GM23338 (cell line): ENCODE measurements around the gene RSRC1. TPM values are rescaled to one million over a fixed set of nuclear protein-coding genes. Genes with fewer than 3 reads are reported as not detected.

ENCODE experiments used
- ATAC-seq: fragments of 200-7000 bp; cut with Tn5 transposase; 3 replicates; pipeline ENCODE4 v1.9.1; 2020
- DNase-seq: peaks from one replicate; pipeline ENCODE4 v3.0.0-alpha.2; 2015; ENCODE audit warnings: low spot score
- H2AFZ ChIP-seq: fragments of 200-600 bp; sonication (generic); 2 replicates; pipeline ENCODE4 v1.8.0; 2016; ENCODE audit warnings: antibody characterized with exemption, mild to moderate bottlenecking, moderate library complexity
- H3F3A ChIP-seq: fragments of 200-600 bp; sonication (generic); replicated peaks from 2 replicates; pipeline ENCODE4 v1.8.0; 2017; ENCODE audit warnings: antibody characterized with exemption, mixed run types, low read depth
- H3K27ac ChIP-seq: fragments of 200-600 bp; sonication (generic); 2 replicates; pipeline ENCODE4 v1.6.1; 2016; ENCODE audit warnings: low read depth
- H3K27me3 ChIP-seq: fragments of 200-600 bp; sonication (generic); 2 replicates; pipeline ENCODE4 v1.8.0; 2016; ENCODE audit warnings: mild to moderate bottlenecking, mixed run types, moderate library complexity; ENCODE audit not compliant: insufficient read depth
- H3K36me3 ChIP-seq: fragments of 200-600 bp; sonication (generic); 2 replicates; pipeline ENCODE4 v1.8.0; 2016; ENCODE audit warnings: mild to moderate bottlenecking; ENCODE audit not compliant: insufficient read depth
- H3K4me1 ChIP-seq: fragments of 200-600 bp; sonication (generic); 2 replicates; pipeline ENCODE4 v1.8.0; 2016; ENCODE audit warnings: mild to moderate bottlenecking, moderate library complexity; ENCODE audit not compliant: insufficient read depth
- H3K4me2 ChIP-seq: fragments of 200-600 bp; sonication (generic); 2 replicates; pipeline ENCODE4 v1.7.1; 2017; ENCODE audit warnings: mixed run types
- H3K4me3 ChIP-seq: fragments of 200-600 bp; sonication (generic); 2 replicates; pipeline ENCODE4 v1.6.1; 2016; ENCODE audit warnings: mixed run types
- H3K79me2 ChIP-seq: fragments of 200-600 bp; sonication (generic); replicated peaks from 2 replicates; pipeline ENCODE4 v1.8.0; 2017; ENCODE audit warnings: mild to moderate bottlenecking; ENCODE audit not compliant: insufficient read depth
- H3K9me2 ChIP-seq: fragments of 200-600 bp; sonication (generic); 2 replicates; pipeline ENCODE4 v1.8.0; 2017; ENCODE audit not compliant: insufficient read depth
- H4K20me1 ChIP-seq: fragments of 200-600 bp; sonication (generic); replicated peaks from 2 replicates; pipeline ENCODE4 v1.8.0; 2017; ENCODE audit warnings: mild to moderate bottlenecking; ENCODE audit not compliant: insufficient read depth
- H3K27ac Mint-ChIP-seq: 2 replicates; pipeline ENCODE4 v1.8.0; 2020; ENCODE audit warnings: inconsistent platforms, mild to moderate bottlenecking, moderate library complexity, mixed read lengths
- H3K27me3 Mint-ChIP-seq: 3 replicates; pipeline ENCODE4 v1.8.0; 2022; ENCODE audit warnings: low read depth, mild to moderate bottlenecking, moderate library complexity, mixed read lengths, inconsistent platforms; ENCODE audit not compliant: insufficient read depth, poor library complexity
- H3K36me3 Mint-ChIP-seq: 3 replicates; pipeline ENCODE4 v1.8.0; 2021; ENCODE audit warnings: low read depth, mild to moderate bottlenecking, inconsistent platforms, moderate library complexity, mixed read lengths
- H3K4me1 Mint-ChIP-seq: 3 replicates; pipeline ENCODE4 v1.8.0; 2020; ENCODE audit warnings: mild to moderate bottlenecking, inconsistent platforms, mixed read lengths
- H3K4me3 Mint-ChIP-seq: 3 replicates; pipeline ENCODE4 v1.8.0; 2021; ENCODE audit warnings: moderate library complexity, mild to moderate bottlenecking, inconsistent platforms, mixed read lengths
- H3K9me3 Mint-ChIP-seq: 3 replicates; pipeline ENCODE4 v1.8.0; 2020; ENCODE audit warnings: moderate library complexity, mild to moderate bottlenecking, inconsistent platforms, mixed read lengths
- EZH2 ChIP-seq: fragments of 200-600 bp; sonication (generic); IDR thresholded peaks from one replicate; pipeline ENCODE4 v1.8.0; 2017; ENCODE audit warnings: antibody characterized with exemption, mild to moderate bottlenecking, low read depth; ENCODE audit not compliant: unreplicated experiment
- EZH2phosphoT487 ChIP-seq: fragments of 200-600 bp; sonication (generic); IDR thresholded peaks from one replicate; pipeline ENCODE4 v1.8.1; 2018; ENCODE audit warnings: antibody characterized with exemption; ENCODE audit not compliant: unreplicated experiment
- JUNB ChIP-seq: IDR thresholded peaks from one replicate; pipeline ENCODE4 v1.6.1; 2016; ENCODE audit warnings: antibody characterized with exemption; ENCODE audit not compliant: unreplicated experiment
- polyA plus RNA-seq: library from polyadenylated mRNA; unstranded; fragments of >200 nt; fragmentation: Nextera tagmentation; extraction: Ambion mirVana; gene quantifications from 2 replicates; pipeline ENCODE4 v1.2.1, GENCODE V29; 2016
- total RNA-seq: library from RNA; depleted of rRNA; stranded (reverse); fragments of >200 nt; shearing (Covaris generic); gene quantifications from 2 replicates; pipeline ENCODE4 v1.2.3, GENCODE V29; 2014
- TF ChIP-seq, protein P1 (sequence below): fragments of 250-450 bp; sonication (Bioruptor Pico); IDR thresholded peaks from 2 replicates; pipeline ENCODE4 v1.5.0; 2020; ENCODE audit warnings: mild to moderate bottlenecking, moderate library complexity
- TF ChIP-seq, protein P2 (sequence below), 2 experiments: fragments of 200-600 bp in 1 of 2; sonication (generic) in 1 of 2; conservative IDR thresholded peaks; 2 replicates each; pipeline versions ENCODE4 v1.5.1 to v1.6.1; 2016 to 2017; ENCODE audit warnings: antibody characterized with exemption in 2 of 2, low read depth in 2 of 2, mild to moderate bottlenecking in 2 of 2, moderate library complexity in 1 of 2

RSRC1 gene
- total and polyA plus RNA-seq, 2 experiments from 2014 or later: 32.5 to 76.8 TPM

DNA sequence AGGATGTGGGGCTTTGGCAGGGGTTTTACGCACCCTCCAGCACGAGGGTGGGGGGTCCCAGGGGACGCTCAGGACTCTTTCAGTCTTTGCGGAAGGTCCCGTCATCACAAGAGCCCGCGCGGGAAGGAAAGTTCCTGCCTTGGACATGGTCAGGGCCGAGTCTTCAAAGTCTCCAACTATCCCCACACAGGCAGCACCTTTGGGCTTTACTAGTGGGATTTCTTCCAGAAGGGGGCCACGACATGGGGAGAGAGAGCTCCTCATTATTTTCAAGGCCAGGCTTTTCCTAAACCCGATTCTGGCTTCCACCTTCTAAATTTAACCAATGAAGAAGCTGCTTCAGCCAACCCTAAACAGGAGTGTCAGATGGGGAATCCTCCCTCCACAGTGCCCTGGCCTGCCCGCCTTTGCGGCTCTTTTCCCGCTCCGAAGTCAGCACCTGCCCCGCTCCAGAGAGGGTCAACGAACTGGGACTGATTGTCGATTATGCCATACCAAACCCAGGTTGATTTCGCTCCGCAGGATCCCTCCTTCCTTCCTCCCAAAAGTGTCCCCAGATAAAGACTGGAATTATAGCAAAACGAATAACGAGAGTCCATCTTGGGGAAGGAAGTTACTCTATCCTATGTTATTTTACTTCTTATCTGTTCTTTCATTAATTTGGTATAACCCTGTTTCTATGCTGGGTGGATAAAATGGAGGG is 14.6 kb upstream of the RSRC1 start:
- Mint-ChIP-seq H3K27ac (no peak overlapping the region), H3K4me3 (peak overlapping the region; percentile 72), H3K9me3 (peaks cover 3% of the 10 kb centered on the region; the same call in 2 of the 3 replicates), H3K27me3 (peaks cover 71% of the 10 kb centered on the region), H3K36me3 (no peaks in the 10 kb centered on the region), H3K4me1 (peaks cover 29% of the 10 kb centered on the region; the same call in 2 of the 3 replicates)
- no peaks in the 10 kb centered on the region for H3K79me2 ChIP-seq
- ATAC-seq: peak; percentile 25
- H2AFZ ChIP-seq: peak overlapping the region; percentile 92
- no peak overlapping the region for H3K27ac ChIP-seq
- peak overlapping the region; percentile 88 for H3K4me2 ChIP-seq
- H3K4me3 ChIP-seq: peak overlapping the region; percentile 71
- H3K9me2 ChIP-seq: no peaks in the 10 kb centered on the region
- no peaks in the 10 kb centered on the region for H3K36me3 ChIP-seq
- peaks cover 9% of the 10 kb centered on the region; the same call in 1 of the 2 replicates for H3F3A ChIP-seq
- peaks cover 51% of the 10 kb centered on the region for H3K4me1 ChIP-seq
- H4K20me1 ChIP-seq: peaks cover 10% of the 10 kb centered on the region; the same call in 1 of the 2 replicates
- TF ChIP-seq EZH2 (peak; percentile 91), EZH2phosphoT487 (no peak)
- peaks cover 82% of the 10 kb centered on the region for H3K27me3 ChIP-seq
- DNase-seq: peak; percentile 59

DNA sequence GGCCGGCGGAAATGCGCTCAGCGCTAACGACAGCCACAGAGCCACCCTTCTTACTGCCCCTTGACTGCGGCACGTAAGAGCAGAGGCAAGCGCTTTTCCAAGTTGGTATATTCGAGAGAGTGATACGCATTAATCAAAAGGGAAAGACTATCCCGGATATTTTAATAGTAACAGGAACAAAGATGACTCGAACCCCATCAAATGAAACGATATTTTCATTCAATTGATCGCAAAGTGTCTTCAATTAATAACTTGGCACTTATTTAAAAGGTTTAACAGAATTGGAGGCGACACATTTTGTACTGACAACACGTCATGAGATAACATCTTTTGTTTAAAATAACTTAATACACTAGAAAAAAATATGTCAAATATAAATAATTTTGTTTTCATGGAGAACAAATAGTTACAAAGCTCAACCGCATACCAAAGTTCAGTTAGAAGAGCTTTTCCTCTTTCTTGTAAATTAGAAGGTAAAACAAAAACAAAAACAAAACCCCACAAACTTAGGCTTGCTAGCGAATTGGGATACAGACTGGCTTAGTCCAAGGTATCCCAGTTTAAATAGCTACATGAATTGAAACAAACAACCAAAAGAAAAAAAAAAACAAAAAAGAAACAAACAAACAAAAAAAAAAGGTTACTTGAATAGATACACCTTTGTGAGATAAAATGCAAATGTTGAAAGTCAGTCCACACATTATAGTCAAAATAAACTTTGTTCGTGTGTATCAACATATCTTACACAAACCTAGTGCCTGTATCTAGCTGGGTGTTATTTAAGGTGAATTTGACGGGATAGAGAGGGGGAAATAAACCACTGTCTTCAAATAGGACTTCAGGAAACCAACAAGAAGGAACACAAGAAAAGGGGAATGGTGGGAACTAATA is 13.8 kb upstream of the RSRC1 start:
- H3K9me2 ChIP-seq: no peaks in the 10 kb centered on the region
- H3K36me3 Mint-ChIP-seq: no peaks in the 10 kb centered on the region
- DNase-seq (peak; percentile 27), ATAC-seq (no peak)
- peaks cover 10% of the 10 kb centered on the region; the same call in 1 of the 2 replicates for H4K20me1 ChIP-seq
- peaks cover 90% of the 10 kb centered on the region for H3K27me3 ChIP-seq
- peak overlapping the region; percentile 72 for H3K4me3 Mint-ChIP-seq
- no peaks in the 10 kb centered on the region for H3K79me2 ChIP-seq
- peaks cover 9% of the 10 kb centered on the region; the same call in 1 of the 2 replicates for H3F3A ChIP-seq
- no peaks in the 10 kb centered on the region for H3K36me3 ChIP-seq
- peak overlapping the region; percentile 88 for H3K4me2 ChIP-seq
- peaks cover 29% of the 10 kb centered on the region; the same call in 2 of the 3 replicates for H3K4me1 Mint-ChIP-seq
- no peak overlapping the region for H3K27ac Mint-ChIP-seq
- TF ChIP-seq, protein P1, sequence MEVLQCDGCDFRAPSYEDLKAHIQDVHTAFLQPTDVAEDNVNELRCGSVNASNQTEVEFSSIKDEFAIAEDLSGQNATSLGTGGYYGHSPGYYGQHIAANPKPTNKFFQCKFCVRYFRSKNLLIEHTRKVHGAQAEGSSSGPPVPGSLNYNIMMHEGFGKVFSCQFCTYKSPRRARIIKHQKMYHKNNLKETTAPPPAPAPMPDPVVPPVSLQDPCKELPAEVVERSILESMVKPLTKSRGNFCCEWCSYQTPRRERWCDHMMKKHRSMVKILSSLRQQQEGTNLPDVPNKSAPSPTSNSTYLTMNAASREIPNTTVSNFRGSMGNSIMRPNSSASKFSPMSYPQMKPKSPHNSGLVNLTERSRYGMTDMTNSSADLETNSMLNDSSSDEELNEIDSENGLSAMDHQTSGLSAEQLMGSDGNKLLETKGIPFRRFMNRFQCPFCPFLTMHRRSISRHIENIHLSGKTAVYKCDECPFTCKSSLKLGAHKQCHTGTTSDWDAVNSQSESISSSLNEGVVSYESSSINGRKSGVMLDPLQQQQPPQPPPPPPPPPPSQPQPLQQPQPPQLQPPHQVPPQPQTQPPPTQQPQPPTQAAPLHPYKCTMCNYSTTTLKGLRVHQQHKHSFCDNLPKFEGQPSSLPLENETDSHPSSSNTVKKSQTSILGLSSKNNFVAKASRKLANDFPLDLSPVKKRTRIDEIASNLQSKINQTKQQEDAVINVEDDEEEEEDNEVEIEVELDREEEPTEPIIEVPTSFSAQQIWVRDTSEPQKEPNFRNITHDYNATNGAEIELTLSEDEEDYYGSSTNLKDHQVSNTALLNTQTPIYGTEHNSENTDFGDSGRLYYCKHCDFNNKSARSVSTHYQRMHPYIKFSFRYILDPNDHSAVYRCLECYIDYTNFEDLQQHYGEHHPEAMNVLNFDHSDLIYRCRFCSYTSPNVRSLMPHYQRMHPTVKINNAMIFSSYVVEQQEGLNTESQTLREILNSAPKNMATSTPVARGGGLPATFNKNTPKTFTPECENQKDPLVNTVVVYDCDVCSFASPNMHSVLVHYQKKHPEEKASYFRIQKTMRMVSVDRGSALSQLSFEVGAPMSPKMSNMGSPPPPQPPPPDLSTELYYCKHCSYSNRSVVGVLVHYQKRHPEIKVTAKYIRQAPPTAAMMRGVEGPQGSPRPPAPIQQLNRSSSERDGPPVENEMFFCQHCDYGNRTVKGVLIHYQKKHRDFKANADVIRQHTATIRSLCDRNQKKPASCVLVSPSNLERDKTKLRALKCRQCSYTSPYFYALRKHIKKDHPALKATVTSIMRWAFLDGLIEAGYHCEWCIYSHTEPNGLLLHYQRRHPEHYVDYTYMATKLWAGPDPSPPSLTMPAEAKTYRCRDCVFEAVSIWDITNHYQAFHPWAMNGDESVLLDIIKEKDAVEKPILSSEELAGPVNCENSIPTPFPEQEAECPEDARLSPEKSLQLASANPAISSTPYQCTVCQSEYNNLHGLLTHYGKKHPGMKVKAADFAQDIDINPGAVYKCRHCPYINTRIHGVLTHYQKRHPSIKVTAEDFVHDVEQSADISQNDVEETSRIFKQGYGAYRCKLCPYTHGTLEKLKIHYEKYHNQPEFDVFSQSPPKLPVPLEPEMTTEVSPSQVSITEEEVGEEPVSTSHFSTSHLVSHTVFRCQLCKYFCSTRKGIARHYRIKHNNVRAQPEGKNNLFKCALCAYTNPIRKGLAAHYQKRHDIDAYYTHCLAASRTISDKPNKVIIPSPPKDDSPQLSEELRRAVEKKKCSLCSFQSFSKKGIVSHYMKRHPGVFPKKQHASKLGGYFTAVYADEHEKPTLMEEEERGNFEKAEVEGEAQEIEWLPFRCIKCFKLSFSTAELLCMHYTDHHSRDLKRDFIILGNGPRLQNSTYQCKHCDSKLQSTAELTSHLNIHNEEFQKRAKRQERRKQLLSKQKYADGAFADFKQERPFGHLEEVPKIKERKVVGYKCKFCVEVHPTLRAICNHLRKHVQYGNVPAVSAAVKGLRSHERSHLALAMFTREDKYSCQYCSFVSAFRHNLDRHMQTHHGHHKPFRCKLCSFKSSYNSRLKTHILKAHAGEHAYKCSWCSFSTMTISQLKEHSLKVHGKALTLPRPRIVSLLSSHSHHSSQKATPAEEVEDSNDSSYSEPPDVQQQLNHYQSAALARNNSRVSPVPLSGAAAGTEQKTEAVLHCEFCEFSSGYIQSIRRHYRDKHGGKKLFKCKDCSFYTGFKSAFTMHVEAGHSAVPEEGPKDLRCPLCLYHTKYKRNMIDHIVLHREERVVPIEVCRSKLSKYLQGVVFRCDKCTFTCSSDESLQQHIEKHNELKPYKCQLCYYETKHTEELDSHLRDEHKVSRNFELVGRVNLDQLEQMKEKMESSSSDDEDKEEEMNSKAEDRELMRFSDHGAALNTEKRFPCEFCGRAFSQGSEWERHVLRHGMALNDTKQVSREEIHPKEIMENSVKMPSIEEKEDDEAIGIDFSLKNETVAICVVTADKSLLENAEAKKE (CRISPR knock-in tag): no peak
- TF ChIP-seq JUNB (no peak), EZH2phosphoT487 (peak; percentile 78), EZH2 (peak; percentile 84)
- TF ChIP-seq, protein P2, sequence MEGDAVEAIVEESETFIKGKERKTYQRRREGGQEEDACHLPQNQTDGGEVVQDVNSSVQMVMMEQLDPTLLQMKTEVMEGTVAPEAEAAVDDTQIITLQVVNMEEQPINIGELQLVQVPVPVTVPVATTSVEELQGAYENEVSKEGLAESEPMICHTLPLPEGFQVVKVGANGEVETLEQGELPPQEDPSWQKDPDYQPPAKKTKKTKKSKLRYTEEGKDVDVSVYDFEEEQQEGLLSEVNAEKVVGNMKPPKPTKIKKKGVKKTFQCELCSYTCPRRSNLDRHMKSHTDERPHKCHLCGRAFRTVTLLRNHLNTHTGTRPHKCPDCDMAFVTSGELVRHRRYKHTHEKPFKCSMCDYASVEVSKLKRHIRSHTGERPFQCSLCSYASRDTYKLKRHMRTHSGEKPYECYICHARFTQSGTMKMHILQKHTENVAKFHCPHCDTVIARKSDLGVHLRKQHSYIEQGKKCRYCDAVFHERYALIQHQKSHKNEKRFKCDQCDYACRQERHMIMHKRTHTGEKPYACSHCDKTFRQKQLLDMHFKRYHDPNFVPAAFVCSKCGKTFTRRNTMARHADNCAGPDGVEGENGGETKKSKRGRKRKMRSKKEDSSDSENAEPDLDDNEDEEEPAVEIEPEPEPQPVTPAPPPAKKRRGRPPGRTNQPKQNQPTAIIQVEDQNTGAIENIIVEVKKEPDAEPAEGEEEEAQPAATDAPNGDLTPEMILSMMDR (conservative IDR thresholded peaks at IDR 0.05; ENCODE audit: low read depth in 2 of 2): no peak
- no peak overlapping the region for H3K27ac ChIP-seq
- H3K9me3 Mint-ChIP-seq: peaks cover 3% of the 10 kb centered on the region; the same call in 2 of the 3 replicates
- H3K4me3 ChIP-seq: peak overlapping the region; percentile 71
- peaks cover 79% of the 10 kb centered on the region for H3K27me3 Mint-ChIP-seq
- H3K4me1 ChIP-seq: peaks cover 59% of the 10 kb centered on the region
- peak overlapping the region; percentile 92; the same call in 1 of the 2 replicates for H2AFZ ChIP-seq
